PC-3 (cell line): ENCODE data around the gene BCAR1.

Experiments
- EZH2phosphoT487 ChIP-seq: fragments of 300-600 bp; sonication (generic); IDR thresholded peaks from 2 replicates; pipeline ENCODE4 v1.6.1; 2018; ENCODE audit warnings: mild to moderate bottlenecking, antibody characterized with exemption, low read length, borderline replicate concordance
- TF ChIP-seq, protein P1 (sequence below): fragments of 300-600 bp; sonication (generic); conservative IDR thresholded peaks from 2 replicates; pipeline ENCODE4 v1.5.1; 2017; ENCODE audit warnings: antibody characterized with exemption, low read depth, mild to moderate bottlenecking, low read length

- TF ChIP-seq, protein P1, sequence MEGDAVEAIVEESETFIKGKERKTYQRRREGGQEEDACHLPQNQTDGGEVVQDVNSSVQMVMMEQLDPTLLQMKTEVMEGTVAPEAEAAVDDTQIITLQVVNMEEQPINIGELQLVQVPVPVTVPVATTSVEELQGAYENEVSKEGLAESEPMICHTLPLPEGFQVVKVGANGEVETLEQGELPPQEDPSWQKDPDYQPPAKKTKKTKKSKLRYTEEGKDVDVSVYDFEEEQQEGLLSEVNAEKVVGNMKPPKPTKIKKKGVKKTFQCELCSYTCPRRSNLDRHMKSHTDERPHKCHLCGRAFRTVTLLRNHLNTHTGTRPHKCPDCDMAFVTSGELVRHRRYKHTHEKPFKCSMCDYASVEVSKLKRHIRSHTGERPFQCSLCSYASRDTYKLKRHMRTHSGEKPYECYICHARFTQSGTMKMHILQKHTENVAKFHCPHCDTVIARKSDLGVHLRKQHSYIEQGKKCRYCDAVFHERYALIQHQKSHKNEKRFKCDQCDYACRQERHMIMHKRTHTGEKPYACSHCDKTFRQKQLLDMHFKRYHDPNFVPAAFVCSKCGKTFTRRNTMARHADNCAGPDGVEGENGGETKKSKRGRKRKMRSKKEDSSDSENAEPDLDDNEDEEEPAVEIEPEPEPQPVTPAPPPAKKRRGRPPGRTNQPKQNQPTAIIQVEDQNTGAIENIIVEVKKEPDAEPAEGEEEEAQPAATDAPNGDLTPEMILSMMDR = no peak
- no peak for TF ChIP-seq EZH2phosphoT487
Observed at GRCh38 chr16:75229172-75230031, 22.0 kb downstream of the BCAR1 start.
